AG04449 (cell line): Measurements from ENCODE around the gene NDUFB8.
A peak's percentile ranks its signal among the peaks of the same experiment; 100 is the strongest.

Source experiments
- CTCF ChIA-PET: fragments of 350-600 bp; formaldehyde crosslinking; extraction: SDS; loops from one replicate; lab custom pipeline; 2021; ENCODE audit warnings: antibody characterized with exemption; lab: Yijun Ruan, JAX
- POLR2A ChIA-PET: fragments of 400-600, 350-600 bp; formaldehyde crosslinking; extraction: SDS; loops from one replicate; lab custom pipeline; 2020; ENCODE audit warnings: antibody characterized with exemption, inconsistent platforms; lab: Yijun Ruan, JAX
- DNase-seq: peaks from one replicate; pipeline ENCODE4 v3.0.0-alpha.2; 2010; ENCODE audit warnings: low read depth, low spot score
- H3K4me3 ChIP-seq: 2 replicates; pipeline ENCODE4 v1.5.1; 2011; ENCODE audit warnings: low read depth, mild to moderate bottlenecking, control low read depth, low read length
- CTCF ChIP-seq: IDR thresholded peaks from one replicate; pipeline ENCODE4 v1.5.1; 2011; ENCODE audit warnings: mild to moderate bottlenecking, moderate library complexity, low read length, control low read depth, inconsistent platforms; ENCODE audit not compliant: insufficient read depth; ENCODE audit errors: missing control alignments

The NDUFB8 gene

GRCh38 chr10:100551196-100551595 is 21.5 kb upstream of the NDUFB8 start:
- no peak overlapping the region for H3K4me3 ChIP-seq
- TF ChIP-seq CTCF, result no peak
- POLR2A ChIA-PET, result no interaction called here
- DNase-seq, result no peak
- CTCF ChIA-PET, result interaction anchor here (1.2 to 4.6 kb wide), 7 partner anchors 8 to 43 kb away, joined by 3 to 35 read pairs (median 5); partner anchors contain the start of gene HIF1AN

- DNase-seq, result no peak
- POLR2A ChIA-PET, result no interaction called here
- H3K4me3 ChIP-seq, result no peak overlapping the region
- no peak for TF ChIP-seq CTCF
- CTCF ChIA-PET, result interaction anchor here (1.1 to 2.2 kb wide), 6 partner anchors 9 to 334 kb away, joined by 3 to 19 read pairs (median 7); partner anchors contain the start of gene HIF1AN
Measured at GRCh38 chr10:100544950-100545349, 15.3 kb upstream of the NDUFB8 start.

GRCh38 chr10:100537475-100537874 is 7.8 kb upstream of the NDUFB8 start:
- DNase-seq, result no peak
- no peak overlapping the region; the same call in 1 of the 2 replicates for H3K4me3 ChIP-seq
- POLR2A ChIA-PET, result no interaction called here
- CTCF ChIA-PET, result interaction anchor here (1.5 to 5.0 kb wide), 7 partner anchors 8 to 431 kb away, joined by 4 to 50 read pairs (median 19); partner anchors contain the start of gene SEMA4G
- TF ChIP-seq CTCF, result no peak

GRCh38 chr10:100535715-100536353 is 6.2 kb upstream of the NDUFB8 start, which contains the start of gene HIF1AN:
Gene HIF1AN, plus strand, starts transcription at chr10:100535943. Its CDS starts 16 bp downstream, at chr10:100535959.
- DNase-seq, result peak; percentile 63
- ChIA-PET CTCF (interaction anchor here (0.8 to 5.2 kb wide), 24 partner anchors 9 to 483 kb away, joined by 3 to 59 read pairs (median 5); partner anchors contain the start of genes SCD and SEC31B), POLR2A (interaction anchor here (0.7 to 1.3 kb wide), 4 partner anchors 15 to 346 kb away, joined by 3 to 5 read pairs (median 4); no protein-coding TSS in a partner anchor)
- peak; percentile 95 for TF ChIP-seq CTCF
- peak within 1 kb of the TSS; percentile 67 for H3K4me3 ChIP-seq

- peak overlapping the region; percentile 67 for H3K4me3 ChIP-seq
- DNase-seq, result no peak
- no peak for TF ChIP-seq CTCF
- ChIA-PET POLR2A (interaction anchor here (0.7 to 1.3 kb wide), 4 partner anchors 15 to 347 kb away, joined by 3 to 5 read pairs (median 4); no protein-coding TSS in a partner anchor), CTCF (interaction anchor here (0.6 to 5.2 kb wide), 24 partner anchors 10 to 483 kb away, joined by 3 to 59 read pairs (median 5); partner anchors contain the start of genes SCD and SEC31B)
Measured at GRCh38 chr10:100535338-100535714, 5.7 kb upstream of the NDUFB8 start.

- DNase-seq, result no peak
- no peak overlapping the region for H3K4me3 ChIP-seq
- POLR2A ChIA-PET, result no interaction called here
- CTCF ChIA-PET, result interaction anchor here (0.6 to 5.2 kb wide), 18 partner anchors 9 to 480 kb away, joined by 3 to 59 read pairs (median 5); partner anchors contain the start of genes SCD and SEC31B
- no peak for TF ChIP-seq CTCF
Measured at GRCh38 chr10:100534726-100535125, 5.1 kb upstream of the NDUFB8 start.
